H1 (cell line): ENCODE measurements around the gene VARS2. TPM values are rescaled to one million over a fixed set of nuclear protein-coding genes. Genes with fewer than 3 reads are reported as not detected.

ENCODE experiments used
- CBX8 ChIP-seq: fragments of 300-800, 300-1000 bp; sonication (generic); IDR thresholded peaks from 2 replicates; pipeline ENCODE4 v1.7.1; 2016; ENCODE audit warnings: low read depth, low read length, borderline replicate concordance
- CHD2 ChIP-seq: IDR thresholded peaks from 2 replicates; pipeline ENCODE4 v1.6.1; 2012; ENCODE audit warnings: low read length, improper control_type of control experiment
- EP300 ChIP-seq, 2 experiments: IDR thresholded peaks; 1 replicate in 1 of 2; 2 replicates in 1 of 2; pipeline ENCODE4 v1.6.1; 2011 to 2012; ENCODE audit warnings: low read depth in 2 of 2, low read length in 2 of 2, mild to moderate bottlenecking in 2 of 2, borderline replicate concordance in 1 of 2, inconsistent platforms in 1 of 2, moderate library complexity in 1 of 2
- EZH2 ChIP-seq: fragments of 200-600 bp; sonication (generic); IDR thresholded peaks from 2 replicates; pipeline ENCODE4 v1.7.1; 2012; ENCODE audit warnings: low read depth, mild to moderate bottlenecking, moderate library complexity, low read length, inconsistent platforms; ENCODE audit not compliant: severe bottlenecking
- FOSL1 ChIP-seq: IDR thresholded peaks from 2 replicates; pipeline ENCODE4 v1.6.1; 2011; ENCODE audit warnings: mild to moderate bottlenecking, low read depth, low read length, moderate library complexity; ENCODE audit not compliant: insufficient read depth
- GTF2F1 ChIP-seq: IDR thresholded peaks from 2 replicates; pipeline ENCODE4 v1.6.1; 2012; ENCODE audit warnings: low read depth, low read length, improper control_type of control experiment, borderline replicate concordance
- HDAC2 ChIP-seq, 2 experiments: fragments of 300-600 bp in 1 of 2; sonication (generic) in 1 of 2; IDR thresholded peaks; 2 replicates each; pipeline ENCODE4 v1.6.1; 2011 to 2012; ENCODE audit warnings: low read depth in 2 of 2, low read length in 2 of 2, mild to moderate bottlenecking in 2 of 2, moderate library complexity in 2 of 2, borderline replicate concordance in 1 of 2, inconsistent platforms in 1 of 2
- JUN ChIP-seq: IDR thresholded peaks from 2 replicates; pipeline ENCODE4 v1.6.1; 2011; ENCODE audit warnings: low read depth, mild to moderate bottlenecking, improper control_type of control experiment, low read length
- KDM1A ChIP-seq: fragments of 200-600, 300-600 bp; sonication (generic); IDR thresholded peaks from 2 replicates; pipeline ENCODE4 v1.7.1; 2016; ENCODE audit warnings: mild to moderate bottlenecking, low read length, borderline replicate concordance
- KDM5A ChIP-seq: fragments of 200-600 bp; IDR thresholded peaks from 2 replicates; pipeline ENCODE4 v1.7.1; 2012; ENCODE audit warnings: mild to moderate bottlenecking, low read length, inconsistent platforms, mixed read lengths
- NANOG ChIP-seq: IDR thresholded peaks from 2 replicates; pipeline ENCODE4 v1.6.1; 2011; ENCODE audit warnings: low read length, low read depth, mild to moderate bottlenecking, inconsistent platforms; ENCODE audit not compliant: insufficient read depth, poor library complexity, severe bottlenecking
- RBBP5 ChIP-seq: IDR thresholded peaks from 2 replicates; pipeline ENCODE4 v1.7.1; 2012; ENCODE audit warnings: low read depth, mild to moderate bottlenecking, inconsistent platforms, low read length, moderate library complexity, borderline replicate concordance
- RNF2 ChIP-seq: fragments of 200-900, 300-1000 bp; sonication (generic); IDR thresholded peaks from 2 replicates; pipeline ENCODE4 v1.7.1; 2016; ENCODE audit warnings: borderline replicate concordance, low read depth, mild to moderate bottlenecking, antibody characterized with exemption, low read length; ENCODE audit not compliant: poor library complexity, severe bottlenecking; ENCODE audit errors: missing control alignments
- SRF ChIP-seq: IDR thresholded peaks from 2 replicates; pipeline ENCODE4 v1.6.1; 2011; ENCODE audit warnings: mild to moderate bottlenecking, low read depth, low read length, moderate library complexity
- TCF12 ChIP-seq: IDR thresholded peaks from 2 replicates; pipeline ENCODE4 v1.6.1; 2011; ENCODE audit warnings: low read depth, mild to moderate bottlenecking, low read length
- polyA plus RNA-seq, 7 experiments: library from polyadenylated mRNA; depleted of rRNA in 3 of 7; stranded (reverse) in 5 of 7; unstranded in 2 of 7; fragments of >200 nt in 5 of 7; fragments of 200-250 nt in 2 of 7; gene quantifications; 1 replicate in 5 of 7; 2 replicates in 1 of 7; 4 replicates in 1 of 7; pipeline versions ENCODE4 v1.2.1 to v1.2.3, GENCODE V29; 2011 to 2013; ENCODE audit warnings: missing spikeins in 2 of 7, mixed read lengths in 2 of 7
- total RNA-seq: library from RNA; stranded (reverse); fragmentation: NEBNext Ultra II Directional; extraction: Animal tissue kit (Norgen Biotek cat#: 25700); gene quantifications from 2 replicates; pipeline ENCODE4 v1.2.1, GENCODE V29; 2021

The VARS2 gene
- total and polyA plus RNA-seq, 2 of the 8 experiments (the other 6 are each of a cell fraction or from before 2014, with no cell fraction given), result 26.8 to 47.7 TPM

DNA sequence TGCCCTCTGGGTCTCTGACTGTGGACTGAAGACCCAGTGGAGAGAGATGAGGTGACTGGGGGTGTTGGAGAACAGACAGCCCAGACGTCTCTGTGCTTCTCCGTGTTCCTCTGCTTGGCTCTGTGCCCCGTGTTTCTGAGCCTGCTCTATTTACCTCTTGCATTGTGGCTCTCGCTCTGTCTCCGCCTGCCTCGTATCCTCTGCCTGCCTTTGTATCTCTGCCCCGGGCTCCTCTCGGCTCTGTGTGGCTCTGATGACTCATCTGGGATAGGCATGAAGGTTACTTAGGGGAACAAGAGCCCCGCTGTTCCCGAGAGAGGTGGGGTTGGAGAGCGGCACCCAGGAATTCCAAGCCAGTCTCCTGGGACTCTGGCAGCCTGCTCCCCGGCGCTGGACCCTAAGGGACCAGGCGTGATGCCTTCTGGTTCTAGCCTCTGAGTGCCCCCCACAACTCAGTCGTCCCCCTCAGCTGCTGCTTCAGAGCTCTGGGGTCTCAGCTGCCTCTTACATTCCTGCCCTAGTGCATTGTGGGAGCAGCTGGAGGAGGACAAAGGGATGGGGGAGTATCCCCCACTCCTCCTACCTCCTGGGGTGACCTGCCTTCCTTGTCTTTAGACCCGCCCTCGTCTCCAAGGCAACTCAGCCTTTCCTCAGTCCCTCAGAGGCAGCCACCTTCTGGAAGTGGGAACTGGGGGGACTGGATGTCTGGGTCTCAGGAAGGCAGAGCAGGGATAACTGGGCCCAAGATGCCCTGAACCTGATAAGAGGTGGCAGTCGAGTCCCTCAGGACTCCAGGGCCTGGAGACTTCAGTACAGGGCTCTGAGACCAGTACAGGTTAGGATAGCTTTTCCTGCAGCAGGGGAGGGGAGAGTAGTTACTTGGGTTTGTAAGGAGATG, 27.8 kb upstream of the VARS2 start (continued):
- TF ChIP-seq KDM1A, result no peak
- no peak for TF ChIP-seq CHD2
- TF ChIP-seq KDM5A, result no peak
- TF ChIP-seq JUN, result no peak
- TF ChIP-seq TCF12, result no peak; the same call in 1 of the 2 replicates
- no peak for TF ChIP-seq CBX8
- peak in 1 of 2 experiments; percentile 65; a peak in 1 of 3 replicates for TF ChIP-seq EP300 (IDR thresholded peaks at IDR 0.05; ENCODE audit: borderline replicate concordance in 1 of 2, low read depth in 2 of 2, low read length in 2 of 2)
- TF ChIP-seq FOSL1, result no peak; the same call in 1 of the 2 replicates
- no peak for TF ChIP-seq GTF2F1
- TF ChIP-seq HDAC2 (IDR thresholded peaks at IDR 0.05; ENCODE audit: borderline replicate concordance in 1 of 2, low read depth in 2 of 2, low read length in 2 of 2), result no peak
- TF ChIP-seq RNF2, result no peak
- no peak for TF ChIP-seq EZH2
- TF ChIP-seq RBBP5, result peak; percentile 63; the same call in 1 of the 2 replicates
- TF ChIP-seq NANOG, result no peak
- no peak for TF ChIP-seq SRF
